Measurements from ENCODE around the gene CNOT11.

CNOT11 gene

DNA sequence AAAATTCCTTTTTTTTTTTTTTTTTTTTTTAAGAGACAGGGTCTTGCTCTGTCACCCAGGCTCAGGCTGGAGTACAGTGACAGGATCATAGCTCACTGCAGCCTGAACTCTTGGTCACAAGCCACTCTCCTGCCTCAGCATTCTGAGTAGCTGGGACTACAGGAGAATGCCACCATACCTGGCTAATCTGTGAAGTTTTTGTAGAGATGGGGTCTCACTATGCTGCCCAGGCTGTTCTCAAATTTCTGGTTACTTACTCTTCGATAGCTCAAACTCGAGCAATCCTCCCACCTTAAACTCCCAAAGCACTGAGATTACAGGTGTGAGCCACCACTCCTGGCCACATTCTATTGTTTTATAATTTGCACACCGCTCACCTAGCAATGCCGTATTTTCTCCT lies 28.8 kb downstream of the CNOT11 start:
- DNase-seq = no peak

DNA sequence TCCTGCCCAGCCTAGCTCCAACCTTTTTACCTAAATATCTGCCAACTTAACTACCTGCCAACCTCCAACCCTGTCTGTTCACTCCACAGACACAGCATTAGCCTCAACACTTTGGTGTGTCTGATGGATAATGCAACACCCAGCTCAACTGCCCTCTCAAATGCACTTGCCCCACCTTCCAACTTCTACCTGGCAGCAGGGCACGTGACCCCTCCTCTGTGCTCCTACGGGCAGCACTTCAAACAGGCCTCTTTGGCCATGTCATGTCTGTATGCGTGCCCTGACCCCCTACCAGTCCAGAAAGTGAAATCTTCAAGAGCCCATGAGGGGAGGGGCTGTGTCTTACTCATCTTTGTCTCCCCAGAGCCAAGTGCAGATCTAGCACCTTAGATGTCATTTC lies 30.3 kb downstream of the CNOT11 start:
- no peak for DNase-seq

DNA sequence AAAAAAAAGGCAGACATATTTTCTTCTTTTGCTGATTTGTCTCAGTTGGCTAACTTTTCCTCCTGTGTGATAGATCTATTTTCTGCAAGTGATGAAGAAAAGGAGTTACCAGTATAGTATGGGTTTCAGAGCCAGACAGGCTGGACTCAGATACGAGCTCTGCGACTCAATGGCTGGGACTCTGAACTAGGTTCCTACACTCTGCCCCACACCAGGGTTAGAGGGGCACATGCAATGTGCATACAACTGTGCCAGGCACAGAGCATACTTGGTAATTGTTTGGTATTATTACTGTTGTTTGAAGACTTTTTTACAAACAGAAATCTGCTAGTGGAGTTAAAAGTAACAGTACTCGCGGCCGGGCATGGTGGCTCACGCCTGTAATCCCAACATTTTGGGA lies 34.0 kb downstream of the CNOT11 start:
- no peak for DNase-seq

DNA sequence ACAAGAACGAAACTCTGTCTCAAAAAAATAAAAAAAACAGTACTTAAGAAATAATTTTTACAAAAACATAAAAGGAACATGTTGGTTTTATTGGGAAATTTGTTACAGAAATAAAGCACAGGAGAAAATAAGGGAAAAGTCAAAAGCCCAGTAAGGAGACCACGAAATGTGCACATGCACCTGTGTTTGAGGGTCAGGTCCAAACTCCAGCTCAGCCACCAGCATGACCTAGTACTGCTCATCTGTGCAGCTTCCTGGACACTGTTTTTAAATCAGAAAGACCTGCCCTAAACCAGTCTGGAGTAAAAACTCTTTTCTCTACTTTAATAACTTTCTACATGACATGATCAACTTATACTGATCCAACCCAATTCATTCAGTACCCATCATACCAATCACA lies 34.6 kb downstream of the CNOT11 start:
- no peak for DNase-seq

DNA sequence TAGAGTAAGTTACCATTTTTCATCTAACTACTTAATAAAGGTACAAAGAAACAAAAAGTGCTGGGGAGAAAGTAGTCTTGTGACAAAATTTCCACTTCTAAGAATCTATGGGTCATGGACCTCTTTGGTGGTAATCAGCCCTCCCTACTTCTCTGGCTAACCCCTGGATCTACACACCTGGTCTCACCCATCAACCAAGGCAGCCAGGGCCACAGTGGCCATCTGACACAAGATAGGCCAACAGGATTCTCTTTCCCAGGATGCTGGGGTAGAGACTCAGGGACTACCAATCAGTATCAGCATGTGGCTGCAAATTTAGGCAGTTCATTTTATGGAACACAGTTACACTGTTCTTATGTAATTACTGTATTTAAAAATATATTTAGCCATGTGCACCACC lies 38.0 kb downstream of the CNOT11 start:
- no peak for DNase-seq

DNA sequence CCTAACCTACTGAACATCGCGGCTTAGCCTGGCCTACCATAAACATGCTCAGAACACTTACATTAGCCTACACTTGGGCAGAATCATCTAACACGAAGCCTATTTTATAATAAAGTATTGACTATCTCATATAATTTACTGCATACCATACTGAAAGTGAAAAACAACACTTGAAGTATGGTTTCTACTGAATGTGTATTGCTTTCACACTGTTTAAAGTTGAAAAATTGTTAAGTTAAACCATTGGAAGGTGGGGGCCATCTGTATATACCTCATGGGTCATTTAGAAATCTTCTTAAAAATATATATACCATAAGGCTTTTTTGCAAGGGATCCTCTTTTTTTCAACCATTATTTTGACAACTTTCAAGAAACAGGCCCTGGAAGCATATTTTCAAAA lies 39.3 kb downstream of the CNOT11 start:
- DNase-seq = no peak

DNA sequence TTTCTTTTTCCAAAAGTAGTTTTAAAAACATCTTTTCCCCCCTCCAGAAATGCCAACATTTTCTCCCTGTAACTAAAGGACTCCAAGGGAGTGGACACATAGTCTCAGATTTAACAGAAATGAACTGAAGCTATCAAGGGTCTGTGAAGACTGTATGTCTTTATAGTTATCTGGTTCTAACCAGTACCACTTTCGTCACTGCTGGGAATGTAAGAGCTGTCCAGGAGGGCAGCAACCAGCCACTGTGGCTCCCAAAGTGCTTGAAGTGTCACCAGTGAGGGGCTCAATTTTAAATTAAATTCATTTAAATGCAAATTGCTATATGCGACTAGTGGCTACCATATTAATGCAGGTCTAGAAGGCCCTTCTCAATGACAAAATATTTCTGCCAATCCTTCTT lies 40.9 kb downstream of the CNOT11 start:
- DNase-seq = no peak

DNA sequence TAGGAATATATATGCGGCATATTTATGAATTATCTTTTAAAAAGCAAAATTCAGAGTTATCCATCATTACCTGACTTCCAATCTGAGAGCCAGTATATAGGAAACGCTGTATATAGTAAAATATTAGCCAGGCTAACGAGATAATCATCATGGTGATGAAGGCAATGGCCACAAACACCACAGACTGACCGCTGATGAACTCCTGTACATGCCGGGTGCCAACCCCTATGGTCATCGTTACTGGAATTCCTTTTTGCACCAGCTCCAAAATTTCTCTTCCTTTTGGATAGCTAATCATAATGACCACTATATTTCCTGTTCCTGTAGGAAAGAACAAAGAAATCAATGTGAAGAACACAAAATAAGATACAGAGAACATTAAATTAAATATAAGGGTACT lies 42.2 kb downstream of the CNOT11 start:
- DNase-seq = no peak

DNA sequence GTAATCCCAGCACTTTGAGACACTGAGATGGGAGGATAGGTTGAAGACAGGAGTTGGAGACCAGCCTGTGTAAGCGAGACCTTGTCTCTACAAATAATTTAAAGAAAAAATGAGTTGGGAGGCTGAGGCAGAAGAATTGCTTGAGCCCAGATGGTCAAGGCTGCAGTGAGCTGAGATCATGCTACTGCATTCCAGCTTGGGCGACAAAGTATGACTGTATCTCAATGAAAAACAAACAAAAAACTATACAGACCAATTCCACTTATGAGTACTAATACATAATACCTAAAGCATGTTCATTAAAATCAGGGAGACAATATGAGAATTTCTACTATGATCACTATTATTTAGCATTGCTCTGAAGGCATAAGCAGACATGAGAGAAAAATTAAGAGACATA lies 43.2 kb downstream of the CNOT11 start:
- no peak for DNase-seq

DNA sequence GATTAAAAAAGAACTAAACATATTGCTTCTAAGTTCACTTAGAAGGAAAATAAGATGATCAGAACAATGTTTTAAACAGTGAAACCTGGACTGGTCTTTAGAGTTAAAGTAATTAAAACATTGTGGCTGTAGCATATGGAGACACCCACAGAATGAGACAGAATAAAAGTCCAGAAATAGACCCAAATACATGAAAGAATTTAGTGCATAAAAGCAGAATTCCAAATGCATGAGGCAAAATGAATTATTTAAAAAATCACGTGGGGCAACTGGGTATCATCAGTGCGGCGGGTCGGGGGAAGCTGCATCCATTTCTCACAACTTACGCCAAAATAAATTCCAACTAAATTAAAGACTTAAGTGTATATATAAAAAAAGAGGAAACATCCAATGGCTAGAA lies 43.7 kb downstream of the CNOT11 start:
- DNase-seq = no peak

DNA sequence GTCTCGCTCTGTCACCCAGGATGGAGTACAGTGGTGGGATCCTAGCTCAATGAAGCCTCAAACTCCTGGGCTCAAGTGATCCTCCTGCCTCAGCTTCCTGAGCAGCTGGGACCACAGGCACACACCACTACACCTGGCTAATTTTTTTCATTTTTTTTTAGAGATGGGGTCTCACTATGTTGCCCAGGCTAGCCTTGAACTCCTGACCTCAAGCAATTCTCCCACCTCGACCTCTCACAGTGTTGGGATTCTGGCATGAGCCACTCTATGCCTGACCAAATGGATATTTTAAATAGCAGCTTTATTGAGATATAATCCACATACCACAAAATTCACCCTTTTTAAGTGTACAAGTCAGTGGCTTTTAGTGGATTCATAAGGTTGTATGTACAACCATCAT lies 44.7 kb downstream of the CNOT11 start:
- DNase-seq = no peak

DNA sequence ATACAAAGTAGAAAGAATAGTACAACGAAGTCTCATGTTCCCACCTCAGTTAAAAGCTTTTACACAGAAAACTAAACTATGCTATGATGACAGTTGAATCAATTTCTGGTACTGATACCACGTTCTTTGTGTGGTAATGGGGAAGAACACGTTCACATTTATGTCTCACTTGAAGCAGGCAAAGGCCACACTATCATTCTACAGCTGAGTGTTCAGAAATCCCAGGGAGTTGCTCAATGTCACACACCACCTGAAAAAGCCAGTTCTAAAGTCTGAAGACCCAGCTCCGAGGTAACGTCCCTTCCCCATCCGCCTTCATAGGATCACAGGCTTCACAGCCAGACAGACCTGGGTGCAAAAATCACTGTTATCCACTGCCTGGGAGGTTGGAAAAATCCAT lies 46.9 kb downstream of the CNOT11 start:
- DNase-seq = no peak

DNA sequence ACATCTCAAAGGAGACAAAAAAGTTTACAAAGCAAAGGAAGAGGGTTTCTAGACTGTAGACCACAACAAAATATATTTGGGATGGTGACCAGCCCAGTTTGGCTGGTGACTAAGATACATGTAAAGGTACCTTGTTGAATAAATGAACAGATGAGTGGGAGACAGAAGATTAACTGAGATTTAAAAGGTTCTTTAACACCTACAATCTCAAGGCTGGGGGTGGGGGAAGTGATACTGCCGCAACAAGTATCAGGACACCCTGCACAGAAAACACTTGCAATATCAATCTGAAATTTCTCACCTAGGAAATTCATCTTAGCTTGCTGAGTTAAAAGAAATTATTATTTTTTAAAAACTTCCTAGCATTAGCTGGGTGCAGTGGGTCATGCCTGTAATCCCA lies 47.5 kb downstream of the CNOT11 start:
- no peak for DNase-seq

DNA sequence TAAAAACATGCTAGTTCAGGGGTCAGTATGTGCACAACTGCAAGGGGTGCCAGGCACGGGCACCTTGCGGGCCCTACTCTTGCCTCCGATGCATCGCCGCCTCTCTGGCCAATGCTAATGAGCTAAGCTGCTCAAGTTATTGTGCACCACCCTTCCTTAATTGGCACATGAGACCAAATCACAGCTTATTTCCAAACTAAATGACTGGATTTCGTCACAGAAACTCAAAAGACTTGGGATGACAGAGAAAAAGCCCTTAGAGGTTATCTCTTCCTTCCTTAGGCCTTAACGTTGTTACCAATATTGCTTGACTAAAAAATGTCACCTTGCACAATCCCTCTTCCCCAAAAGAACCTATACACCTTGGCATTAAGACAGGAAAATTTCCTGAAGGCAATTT lies 48.1 kb downstream of the CNOT11 start:
- no peak for DNase-seq

DNA sequence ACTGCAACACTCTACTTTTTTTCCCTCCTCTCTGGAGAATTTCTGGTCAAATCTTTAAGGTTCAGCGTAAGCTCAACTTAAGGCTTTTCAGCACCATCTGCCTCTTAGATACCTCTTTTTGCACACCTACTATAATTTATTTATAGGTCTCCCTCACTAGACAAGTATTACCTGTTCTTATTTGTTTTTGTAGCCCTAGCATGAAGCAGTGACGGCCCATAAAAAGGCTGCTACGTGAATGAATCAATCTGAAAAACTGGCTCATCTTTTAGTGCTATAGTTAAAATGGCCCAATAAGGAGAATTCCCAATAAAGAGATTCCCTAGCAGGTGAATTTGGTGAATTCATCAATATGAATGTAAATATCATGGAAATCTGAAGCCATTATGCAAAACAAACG lies 49.3 kb downstream of the CNOT11 start:
- DNase-seq = no peak

DNA sequence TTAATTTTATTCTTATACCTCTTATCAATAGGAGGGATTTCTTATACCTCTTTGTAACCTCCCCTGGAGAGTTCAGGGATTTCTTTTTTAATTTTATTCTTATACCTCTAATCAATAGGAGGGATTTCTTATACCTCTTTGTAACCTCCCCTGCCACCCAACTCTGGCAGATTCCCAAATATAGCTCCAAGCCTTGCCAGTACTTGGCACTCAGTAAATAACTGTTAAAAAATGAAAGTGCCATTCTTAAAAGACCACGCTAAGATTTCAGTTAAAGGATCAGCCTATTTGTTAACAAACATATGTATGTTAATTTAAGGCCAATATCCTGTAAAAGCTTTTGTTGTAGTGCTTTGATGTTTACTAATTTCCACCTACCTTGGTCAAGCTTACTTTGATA lies 51.0 kb downstream of the CNOT11 start:
- DNase-seq = no peak

DNA sequence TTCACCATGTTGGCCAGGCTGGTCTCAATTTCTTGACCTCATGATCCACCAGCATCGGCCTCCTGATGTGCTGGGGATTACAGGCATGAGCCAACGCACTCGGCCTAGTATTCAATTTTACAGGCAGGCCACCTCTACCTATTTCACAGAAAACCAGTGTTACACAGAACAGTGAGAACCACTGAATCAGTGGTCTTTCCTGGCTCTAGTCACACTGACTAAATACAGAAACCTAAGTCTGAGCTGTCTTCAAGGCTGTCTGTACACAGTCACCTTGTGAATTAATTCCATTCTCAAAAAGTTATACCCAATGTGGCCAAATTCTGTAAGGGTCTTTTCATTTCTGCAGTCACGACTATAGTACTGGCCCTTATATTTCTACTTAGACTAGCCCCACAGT lies 52.3 kb downstream of the CNOT11 start:
- DNase-seq = no peak

DNA sequence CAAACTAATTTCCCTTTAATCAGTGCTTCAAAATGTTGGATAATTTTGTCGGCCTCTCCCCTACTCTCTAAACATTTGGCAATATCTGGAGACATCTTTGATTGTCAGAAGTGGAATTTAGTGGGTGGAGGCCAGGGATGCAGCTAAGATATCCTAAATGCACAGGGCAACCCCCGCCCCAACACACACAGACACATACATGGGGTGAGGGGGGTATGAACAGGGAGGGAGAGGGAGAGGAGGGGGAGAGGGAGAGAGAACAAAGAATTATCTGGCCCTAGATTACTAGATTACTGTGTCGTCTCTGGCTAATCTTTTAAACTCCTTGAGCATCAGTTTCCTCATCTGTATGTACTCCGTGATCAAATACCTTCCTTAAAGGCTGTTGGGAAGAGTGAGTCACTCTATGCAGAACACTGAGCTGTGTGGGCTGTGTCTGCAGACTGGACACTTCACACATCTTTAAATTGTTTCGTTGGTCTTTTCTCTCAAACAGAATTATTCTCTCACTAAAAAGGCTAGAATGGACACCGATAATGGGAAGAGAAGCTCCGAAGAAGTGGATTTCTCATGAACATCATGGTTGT lies 52.9 kb downstream of the CNOT11 start:
- DNase-seq = no peak

DNA sequence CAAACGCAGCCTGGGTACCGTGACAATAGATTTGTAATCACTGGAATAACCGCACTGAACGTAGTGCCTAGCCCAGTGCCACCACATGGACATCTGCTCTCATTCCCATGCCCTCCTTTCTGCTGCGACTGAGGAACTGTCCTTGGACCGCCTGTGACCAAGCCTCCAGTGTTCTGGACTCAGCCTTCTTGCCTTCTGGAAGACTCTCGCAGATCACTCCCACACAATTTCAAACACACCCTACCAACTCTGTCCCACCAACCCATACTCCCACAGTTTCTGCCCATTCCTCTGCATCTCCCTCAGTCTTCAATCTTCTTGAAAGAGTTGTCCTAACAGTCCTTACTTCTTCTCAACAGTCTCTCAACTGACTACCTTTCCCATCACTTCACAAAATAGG lies 53.7 kb downstream of the CNOT11 start:
- DNase-seq = peak in 1 of 2 donors; percentile 26

DNA sequence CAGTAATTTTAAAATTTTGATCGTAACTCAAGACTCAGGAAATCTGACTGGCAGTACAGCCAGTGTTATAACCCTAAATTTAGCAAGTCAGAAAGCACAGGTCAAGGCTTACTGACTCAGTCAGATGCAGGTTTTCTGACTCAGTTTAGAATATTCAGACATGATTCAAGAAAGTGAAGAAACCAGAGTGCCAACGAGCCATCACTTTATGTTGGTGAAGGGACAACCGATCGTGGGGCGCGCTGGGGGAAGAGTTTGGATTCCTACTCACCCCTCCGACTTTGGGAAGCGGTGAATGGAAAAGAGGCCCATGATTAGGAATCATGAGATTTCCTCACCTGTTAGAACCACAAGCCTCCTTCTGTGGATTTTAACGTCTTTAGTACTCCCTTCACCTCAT lies 54.8 kb downstream of the CNOT11 start:
- no peak for DNase-seq

DNA sequence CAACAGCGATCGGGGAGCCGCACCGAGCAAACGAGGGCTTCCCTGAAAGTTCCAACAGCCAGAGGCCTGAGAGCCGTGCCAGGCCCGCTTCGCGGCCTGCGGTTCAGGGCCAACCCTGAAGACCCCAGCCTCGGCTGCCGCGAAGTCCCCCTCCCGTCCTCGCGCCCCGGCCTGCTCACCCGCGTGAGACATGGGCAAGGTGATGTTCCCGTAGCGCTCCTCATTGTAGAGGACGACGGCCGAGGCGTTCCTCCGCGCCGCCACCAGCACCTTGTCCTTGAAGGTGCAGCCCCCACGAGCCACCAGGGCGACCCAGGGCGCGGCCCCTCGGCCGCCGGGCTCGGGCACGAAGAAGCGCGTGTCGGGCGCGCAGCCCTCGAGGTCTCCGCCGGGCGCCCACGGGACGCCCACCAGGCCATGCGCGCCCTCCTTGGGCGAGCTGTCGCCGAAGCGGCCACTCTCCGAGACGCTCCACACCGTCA lies 55.3 kb downstream of the CNOT11 start:
- no peak for DNase-seq

DNA sequence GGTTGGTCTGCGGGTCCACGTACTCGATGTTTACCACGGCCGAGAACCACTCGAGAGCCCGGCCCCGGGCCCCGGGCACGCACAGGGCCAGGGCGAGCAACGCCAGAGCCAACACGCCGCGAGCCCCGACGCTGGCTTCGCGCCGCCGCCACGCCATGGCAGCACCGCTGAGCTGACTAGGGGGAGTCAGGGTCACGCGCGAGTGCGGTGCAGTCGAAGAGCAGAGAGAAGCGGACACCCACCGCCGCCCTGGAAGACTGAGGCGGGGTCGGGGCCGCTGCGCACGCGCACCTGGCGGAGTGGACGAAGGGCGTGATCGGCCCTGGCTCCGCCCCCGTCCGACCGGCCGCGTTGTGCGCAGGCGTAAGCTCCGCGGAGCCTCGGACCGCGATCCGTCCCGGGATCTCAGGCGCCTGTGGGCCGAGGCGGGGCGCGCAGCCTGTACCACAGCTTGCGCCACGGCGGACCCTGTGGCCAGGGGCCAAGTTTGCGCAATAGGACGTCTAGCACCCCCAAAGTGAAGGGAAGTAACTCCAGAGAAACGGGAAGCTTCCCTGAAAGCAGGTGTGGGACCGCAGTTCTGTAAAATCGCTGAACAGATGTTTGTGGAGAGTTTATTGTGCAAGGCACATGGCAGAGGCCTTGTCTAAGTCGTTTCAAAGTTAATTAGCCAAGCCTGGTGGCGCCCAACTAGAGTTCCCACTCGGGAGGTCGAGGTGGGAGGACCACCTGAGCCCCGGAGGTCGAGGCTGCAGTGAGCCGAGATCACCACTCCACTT lies 55.9 kb downstream of the CNOT11 start, which contains the start of gene RNF149:
Gene RNF149, minus strand, starts transcription at position 270 of the 779 bp plus-strand sequence. Its CDS starts 113 bp downstream, at position 157.
- peak; percentile 91 to 92 for DNase-seq

DNA sequence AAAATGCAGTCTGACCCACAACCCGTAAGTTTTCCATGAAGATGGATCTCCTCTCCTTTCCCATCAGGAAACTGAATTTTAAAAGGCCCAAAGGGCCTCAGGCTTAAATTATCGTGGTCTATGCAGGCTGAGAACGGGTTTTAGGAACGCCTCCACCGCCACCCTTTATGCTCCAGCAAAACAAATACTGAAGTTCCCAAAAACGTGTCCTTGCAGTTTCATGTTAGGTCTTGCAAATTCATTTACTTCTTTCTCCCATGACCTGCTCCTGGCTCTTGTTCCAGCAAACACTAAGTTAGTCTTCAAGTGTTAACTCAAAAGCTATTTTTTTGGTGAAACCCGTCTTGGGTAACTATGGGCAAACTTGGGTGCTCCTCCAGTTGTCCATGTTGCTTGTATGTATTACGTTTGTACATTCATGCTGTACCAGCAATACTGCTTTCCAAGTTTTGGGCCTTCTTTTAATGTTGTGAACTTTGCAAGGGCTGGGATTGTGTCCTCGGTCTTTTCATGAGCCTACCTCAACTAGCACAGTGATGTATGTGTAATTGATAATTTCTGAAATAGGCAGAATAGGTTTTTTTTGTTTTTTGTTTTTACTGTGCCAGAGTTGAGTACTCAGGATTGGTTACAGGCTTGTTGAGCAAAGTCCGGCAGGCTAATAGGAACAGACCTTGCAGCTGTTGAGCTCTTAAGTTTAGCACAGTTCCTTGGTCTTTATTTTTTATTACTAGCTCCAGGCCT lies 57.6 kb downstream of the CNOT11 start:
- DNase-seq = no peak

Measured in CD4-positive, alpha-beta T cell treated with Interleukin-4 for 1 hour (primary cell).